Measurements from ENCODE around the gene MOCOS. TPM values are rescaled to one million over a fixed set of nuclear protein-coding genes. Genes with fewer than 3 reads are reported as not detected.

MOCOS gene
- total RNA-seq, 2 donors from 2014 or later = 2.0 to 2.8 TPM

DNA sequence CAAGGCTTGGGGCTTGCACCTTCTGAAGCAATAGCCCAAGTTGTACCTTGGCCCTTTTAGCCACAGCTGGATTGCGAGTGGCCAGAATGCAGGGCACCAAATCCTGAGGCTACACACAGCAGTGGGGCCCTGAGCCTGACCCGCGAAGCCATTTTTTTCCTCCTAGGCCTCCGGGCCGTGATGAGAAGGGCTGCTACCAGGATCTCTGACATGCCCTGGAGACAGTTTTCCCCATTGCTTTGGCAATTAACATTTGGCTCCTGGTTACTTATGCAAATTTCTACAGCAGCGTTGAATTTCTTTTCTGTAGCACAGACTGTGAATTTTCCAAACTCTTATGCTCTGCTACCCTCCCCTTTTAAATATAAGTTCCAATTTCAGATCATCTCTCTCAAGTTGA, 54.5 kb downstream of the MOCOS start:
- Histone ChIP-seq H3K36me3 (no peaks in the 10 kb centered on the region), H3K9me3 (peaks cover 4% of the 10 kb centered on the region), H3K27ac (no peak overlapping the region), H3K4me3 (no peak overlapping the region), H3K27me3 (replicated peaks; ENCODE audit: insufficient read depth) (no peaks in the 10 kb centered on the region), H3K4me1 (ENCODE audit: control insufficient read depth in 1 of 2, low read depth in 2 of 2) (no peaks in the 10 kb centered on the region)
- TF ChIP-seq, protein P1, sequence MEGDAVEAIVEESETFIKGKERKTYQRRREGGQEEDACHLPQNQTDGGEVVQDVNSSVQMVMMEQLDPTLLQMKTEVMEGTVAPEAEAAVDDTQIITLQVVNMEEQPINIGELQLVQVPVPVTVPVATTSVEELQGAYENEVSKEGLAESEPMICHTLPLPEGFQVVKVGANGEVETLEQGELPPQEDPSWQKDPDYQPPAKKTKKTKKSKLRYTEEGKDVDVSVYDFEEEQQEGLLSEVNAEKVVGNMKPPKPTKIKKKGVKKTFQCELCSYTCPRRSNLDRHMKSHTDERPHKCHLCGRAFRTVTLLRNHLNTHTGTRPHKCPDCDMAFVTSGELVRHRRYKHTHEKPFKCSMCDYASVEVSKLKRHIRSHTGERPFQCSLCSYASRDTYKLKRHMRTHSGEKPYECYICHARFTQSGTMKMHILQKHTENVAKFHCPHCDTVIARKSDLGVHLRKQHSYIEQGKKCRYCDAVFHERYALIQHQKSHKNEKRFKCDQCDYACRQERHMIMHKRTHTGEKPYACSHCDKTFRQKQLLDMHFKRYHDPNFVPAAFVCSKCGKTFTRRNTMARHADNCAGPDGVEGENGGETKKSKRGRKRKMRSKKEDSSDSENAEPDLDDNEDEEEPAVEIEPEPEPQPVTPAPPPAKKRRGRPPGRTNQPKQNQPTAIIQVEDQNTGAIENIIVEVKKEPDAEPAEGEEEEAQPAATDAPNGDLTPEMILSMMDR (IDR thresholded peaks at IDR 0.05) = no peak
- no peak for ATAC-seq (ENCODE audit: insufficient number of reproducible peaks, low FRiP score, low read depth)
- no peak for DNase-seq (ENCODE audit: low spot score)

DNA sequence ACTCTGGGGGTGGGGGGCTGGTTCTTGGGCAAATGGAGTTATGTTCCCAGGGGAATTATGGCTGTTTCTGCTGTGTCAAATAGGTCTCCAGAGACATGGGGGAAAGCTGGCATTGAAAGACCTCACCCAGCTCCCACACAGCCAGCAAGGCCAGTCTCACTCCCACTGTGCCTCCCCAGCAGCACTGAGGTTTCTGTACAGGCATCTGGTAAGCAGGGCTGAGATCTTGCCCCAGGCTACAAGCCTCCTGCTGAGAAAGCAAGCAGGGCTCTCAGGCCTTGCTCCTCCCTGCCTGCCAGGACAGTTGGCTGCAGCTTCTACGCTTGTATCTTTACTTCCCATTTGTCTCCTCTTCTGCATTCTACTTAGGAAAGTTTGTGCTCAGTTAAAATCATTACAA, 59.7 kb downstream of the MOCOS start:
- peaks cover 4% of the 10 kb centered on the region for H3K9me3 ChIP-seq
- H3K4me1 ChIP-seq (ENCODE audit: control insufficient read depth in 1 of 2, low read depth in 2 of 2) = no peaks in the 10 kb centered on the region
- no peaks in the 10 kb centered on the region for H3K27me3 ChIP-seq (replicated peaks; ENCODE audit: insufficient read depth)
- DNase-seq (ENCODE audit: low spot score) (no peak), ATAC-seq (ENCODE audit: insufficient number of reproducible peaks, low FRiP score, low read depth) (no peak)
- no peak overlapping the region for H3K27ac ChIP-seq
- TF ChIP-seq, protein P1 (IDR thresholded peaks at IDR 0.05) = no peak
- H3K36me3 ChIP-seq = no peaks in the 10 kb centered on the region
- no peak overlapping the region for H3K4me3 ChIP-seq

DNA sequence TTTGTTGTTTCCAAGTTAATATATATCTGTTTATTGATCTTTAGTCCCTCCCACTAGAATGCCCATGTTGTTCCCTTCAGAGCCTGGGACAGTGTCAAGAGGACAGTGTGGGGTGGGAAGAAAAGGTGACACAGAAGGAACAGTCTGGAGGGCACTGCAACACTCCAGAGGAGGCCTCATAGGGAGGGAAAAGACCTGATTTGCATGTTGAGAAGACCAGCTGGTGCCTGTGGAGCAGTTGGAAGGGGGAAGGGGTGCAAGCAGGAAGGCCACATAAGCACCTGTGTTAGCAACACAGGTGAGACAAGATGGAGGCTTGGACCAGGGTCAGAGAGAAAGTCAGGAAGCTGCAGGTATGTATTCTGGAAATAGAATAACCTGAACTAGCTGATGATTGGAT, 62.1 kb downstream of the MOCOS start:
- no peak overlapping the region for H3K4me3 ChIP-seq
- H3K27me3 ChIP-seq (replicated peaks; ENCODE audit: insufficient read depth) = no peaks in the 10 kb centered on the region
- ATAC-seq (ENCODE audit: insufficient number of reproducible peaks, low FRiP score, low read depth) (no peak), DNase-seq (ENCODE audit: low spot score) (no peak)
- TF ChIP-seq, protein P1 (IDR thresholded peaks at IDR 0.05) = no peak
- no peaks in the 10 kb centered on the region for H3K4me1 ChIP-seq (ENCODE audit: control insufficient read depth in 1 of 2, low read depth in 2 of 2)
- no peaks in the 10 kb centered on the region for H3K36me3 ChIP-seq
- no peak overlapping the region for H3K27ac ChIP-seq
- H3K9me3 ChIP-seq = peaks cover 4% of the 10 kb centered on the region

DNA sequence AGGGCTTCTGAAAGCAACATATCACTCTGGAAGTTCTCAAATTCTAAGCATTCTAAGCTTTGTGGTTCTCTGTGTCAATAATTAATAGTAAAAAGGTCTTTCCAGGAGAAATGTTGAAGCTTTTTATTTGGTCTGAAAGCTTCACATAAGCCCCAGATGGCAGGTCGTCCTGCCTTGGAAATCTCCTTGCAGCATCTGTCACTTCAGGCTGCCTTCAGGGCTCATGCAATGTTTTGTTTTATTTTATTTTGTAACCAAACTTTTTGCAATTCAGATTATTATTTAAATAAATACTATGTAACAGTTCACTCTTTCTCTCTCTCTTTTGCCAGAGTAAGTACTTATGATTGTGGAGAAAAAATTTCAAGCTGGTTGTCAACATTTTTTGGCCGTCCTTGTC, 63.5 kb downstream of the MOCOS start:
- DNase-seq (ENCODE audit: low spot score) = no peak
- H3K4me1 ChIP-seq (ENCODE audit: control insufficient read depth in 1 of 2, low read depth in 2 of 2) = no peaks in the 10 kb centered on the region
- H3K27me3 ChIP-seq (replicated peaks; ENCODE audit: insufficient read depth) = no peaks in the 10 kb centered on the region
- no peak for ATAC-seq (ENCODE audit: insufficient number of reproducible peaks, low FRiP score, low read depth)
- H3K27ac ChIP-seq = no peak overlapping the region
- no peaks in the 10 kb centered on the region for H3K9me3 ChIP-seq
- H3K4me3 ChIP-seq = no peak overlapping the region
- no peaks in the 10 kb centered on the region for H3K36me3 ChIP-seq
- TF ChIP-seq, protein P1 (IDR thresholded peaks at IDR 0.05) = no peak

DNA sequence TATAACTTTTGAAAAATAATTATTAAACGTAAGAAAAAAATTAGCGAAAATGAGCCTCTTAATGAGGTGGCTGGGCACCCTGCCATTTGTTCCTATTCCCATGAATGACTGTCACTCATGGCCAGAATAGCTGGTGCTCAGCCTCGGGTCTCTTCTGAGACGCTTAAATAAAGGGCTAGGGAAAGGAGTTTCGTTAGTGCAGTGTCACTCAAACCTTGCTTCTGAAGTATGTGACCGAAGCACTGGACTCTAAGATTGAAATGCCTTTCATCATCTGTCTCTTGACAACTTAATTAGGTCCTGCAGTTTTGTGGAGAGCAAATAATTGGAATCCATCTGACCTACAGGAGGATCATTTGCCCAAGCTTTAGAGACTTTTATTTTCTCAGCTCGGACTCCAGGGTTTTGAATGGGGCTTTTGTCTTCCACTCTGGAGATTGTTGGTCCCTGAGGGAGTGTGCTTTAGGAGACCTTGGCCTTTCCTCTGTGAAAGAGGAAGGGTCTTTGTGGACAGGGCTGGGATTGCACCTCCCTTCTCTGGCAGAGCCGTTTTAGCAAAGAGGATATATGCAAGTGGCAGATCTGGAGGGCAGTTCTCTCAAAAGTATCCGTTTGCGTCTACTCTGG, 67.9 kb downstream of the MOCOS start:
- Histone ChIP-seq H3K4me3 (no peak overlapping the region), H3K27me3 (replicated peaks; ENCODE audit: insufficient read depth) (no peaks in the 10 kb centered on the region), H3K9me3 (no peaks in the 10 kb centered on the region), H3K27ac (no peak overlapping the region), H3K4me1 (ENCODE audit: control insufficient read depth in 1 of 2, low read depth in 2 of 2) (no peaks in the 10 kb centered on the region), H3K36me3 (no peaks in the 10 kb centered on the region)
- TF ChIP-seq, protein P1 (IDR thresholded peaks at IDR 0.05) = no peak
- DNase-seq (ENCODE audit: low spot score) (no peak), ATAC-seq (ENCODE audit: insufficient number of reproducible peaks, low FRiP score, low read depth) (no peak)

Data from thoracic aorta (tissue), 2 donors.